ENCODE results near the gene CYP39A1.

The CYP39A1 gene

DNA sequence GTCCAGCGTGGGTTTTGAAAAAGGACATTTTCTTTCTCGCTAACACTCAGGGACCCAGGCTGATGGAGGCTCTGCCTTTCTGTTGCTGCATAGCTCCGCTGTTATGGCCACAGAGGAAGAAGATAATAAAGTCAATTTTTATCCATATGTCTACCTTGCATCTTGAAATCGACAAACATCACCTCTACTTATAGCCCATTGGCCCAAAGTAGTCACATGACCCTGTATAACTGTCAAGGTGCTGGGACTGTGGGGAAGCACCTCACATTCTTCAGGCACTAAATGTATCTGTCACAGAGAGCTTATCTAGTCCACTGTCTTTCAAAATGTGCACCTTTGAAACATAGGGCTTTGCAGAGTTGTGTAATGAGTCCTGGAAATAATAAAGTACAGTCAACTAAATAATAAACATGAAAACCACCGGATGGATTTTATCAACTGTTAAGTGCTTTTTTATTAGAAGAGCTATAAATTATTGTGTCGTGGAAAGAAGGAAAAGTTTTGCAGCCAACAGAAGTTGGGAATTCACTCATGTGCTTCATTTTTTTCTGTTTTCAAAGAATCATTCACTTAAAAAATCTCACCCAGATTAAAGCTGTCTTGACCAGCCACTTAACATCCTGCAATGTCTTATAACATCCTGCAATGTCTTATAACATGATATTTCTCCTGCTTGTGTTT is 113.7 kb downstream of the CYP39A1 start:
- DNase-seq (ENCODE audit: low read depth, low spot score): no peak
- H3K4me3 ChIP-seq (ENCODE audit: low read length): no peak overlapping the region

DNA sequence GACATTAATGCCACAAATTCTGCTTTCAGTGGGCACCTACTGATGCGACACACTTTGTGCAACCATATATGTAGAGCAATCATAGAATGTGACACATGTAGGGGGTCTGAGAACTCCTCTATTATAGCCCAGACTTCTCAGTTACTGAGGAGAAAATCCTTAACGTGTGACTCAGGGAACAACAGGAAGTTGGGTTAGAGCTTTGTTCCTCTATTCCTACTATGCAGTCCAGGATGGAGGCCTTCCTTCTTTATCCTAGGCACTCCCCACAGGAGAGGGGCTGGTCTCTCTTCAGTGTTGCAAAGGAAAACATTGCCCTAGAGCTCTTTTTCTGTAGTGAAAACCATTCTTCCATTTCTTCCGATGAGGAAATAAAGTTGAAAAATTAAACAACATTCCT is 121.7 kb downstream of the CYP39A1 start:
- H3K4me3 ChIP-seq (ENCODE audit: low read length): no peak overlapping the region
- no peak for DNase-seq (ENCODE audit: low read depth, low spot score)

DNA sequence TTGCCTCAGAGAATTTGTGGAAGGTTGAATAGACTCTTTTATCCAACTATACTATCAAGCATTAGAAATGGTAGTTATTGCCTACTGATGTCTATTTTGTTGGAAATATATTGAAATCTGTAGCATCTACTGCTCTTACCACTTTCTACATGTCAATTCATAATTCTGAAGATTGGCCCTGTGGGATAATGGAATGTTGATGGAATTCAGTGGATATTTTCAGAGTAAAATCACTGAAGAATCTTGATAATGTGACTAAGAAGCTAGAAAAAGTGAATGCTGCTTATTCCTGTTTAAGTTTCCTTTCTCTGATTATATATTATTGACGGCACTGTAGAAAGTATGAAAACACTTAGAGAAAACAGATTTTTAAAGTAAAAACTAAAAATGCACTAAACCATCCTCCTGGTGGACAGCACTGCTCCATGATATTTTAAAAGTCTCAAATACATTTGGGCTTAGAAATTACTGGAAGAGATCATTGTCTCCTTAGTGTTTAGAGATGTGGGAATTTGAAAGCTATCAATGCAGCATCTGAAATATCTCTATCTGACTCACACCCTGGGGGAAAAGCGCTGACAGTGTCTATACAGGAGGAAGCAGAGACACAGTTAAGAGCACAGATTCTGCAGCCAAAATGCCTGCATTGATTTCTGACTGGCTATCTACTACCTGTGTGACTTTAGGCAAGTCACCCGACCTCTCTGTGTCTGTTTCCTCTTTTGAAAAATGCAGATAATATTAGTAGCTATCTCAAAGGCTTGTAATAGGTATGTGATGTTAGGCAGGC is 123.5 kb downstream of the CYP39A1 start:
- no peak overlapping the region for H3K4me3 ChIP-seq (ENCODE audit: low read length)
- no peak for DNase-seq (ENCODE audit: low read depth, low spot score)

DNA sequence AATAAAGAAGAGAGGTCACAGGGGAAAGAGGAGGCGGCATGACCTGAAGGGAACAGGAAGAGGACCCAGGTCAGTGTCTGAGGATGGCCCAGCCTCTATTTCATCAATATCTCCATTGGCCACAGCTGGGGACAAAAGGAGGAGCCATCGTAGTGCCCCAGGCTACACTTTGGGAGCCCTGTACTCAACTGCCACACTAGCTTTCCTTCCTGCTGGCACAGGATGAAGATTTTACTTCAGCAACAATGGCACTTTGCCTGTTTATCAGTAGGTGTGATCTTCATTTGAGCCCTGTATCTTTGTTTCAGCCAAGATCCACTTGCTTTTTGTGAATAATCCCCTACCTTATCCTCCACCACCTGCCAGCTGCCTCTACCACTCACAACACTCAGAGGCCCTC is 126.0 kb downstream of the CYP39A1 start:
- no peak for DNase-seq (ENCODE audit: low read depth, low spot score)
- no peak overlapping the region for H3K4me3 ChIP-seq (ENCODE audit: low read length)

DNA sequence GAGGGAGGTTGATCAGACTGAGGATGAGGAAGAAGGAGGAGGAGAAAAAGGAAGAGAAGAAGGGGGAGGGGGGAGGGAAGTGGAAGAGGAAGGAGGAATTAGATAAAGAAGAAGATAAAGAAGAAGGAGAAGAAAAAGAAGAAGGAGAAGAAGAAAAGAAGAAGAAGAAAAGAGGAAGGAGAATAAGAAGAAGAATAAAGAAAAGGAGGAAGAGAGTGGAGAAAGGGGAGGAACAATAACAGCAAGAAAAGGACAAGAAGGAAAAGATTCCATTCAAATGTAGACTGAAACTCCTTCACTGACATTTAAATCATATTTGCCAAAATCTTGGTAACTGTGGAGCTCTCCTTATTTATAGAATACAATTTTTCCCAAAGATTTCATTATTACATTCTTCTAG is 127.0 kb downstream of the CYP39A1 start:
- no peak overlapping the region for H3K4me3 ChIP-seq (ENCODE audit: low read length)
- DNase-seq (ENCODE audit: low read depth, low spot score): no peak

DNA sequence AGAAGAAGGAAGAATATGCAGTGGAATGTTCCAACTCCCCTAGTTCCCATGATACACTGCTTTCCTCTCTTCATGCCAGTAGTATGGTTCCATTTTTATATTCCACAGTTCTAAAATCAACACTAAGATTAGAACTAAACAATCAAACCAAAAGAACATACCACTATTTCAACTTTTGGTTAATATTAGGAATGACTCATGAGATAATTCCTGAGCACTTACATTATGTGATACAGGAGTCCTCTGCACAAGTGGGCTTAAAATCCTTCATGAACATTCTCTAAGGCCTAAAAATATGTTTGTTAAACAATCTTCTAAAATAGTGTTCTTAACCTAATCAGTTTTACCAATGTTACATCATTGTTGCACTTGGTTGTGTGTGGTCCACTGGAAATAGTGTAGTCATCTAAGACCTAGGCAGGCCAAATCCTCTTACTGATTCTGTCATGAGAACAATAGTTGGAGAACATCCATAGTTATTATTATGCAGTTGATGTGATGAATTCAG is 131.1 kb downstream of the CYP39A1 start:
- DNase-seq (ENCODE audit: low read depth, low spot score): no peak
- no peak overlapping the region for H3K4me3 ChIP-seq (ENCODE audit: low read length)

DNA sequence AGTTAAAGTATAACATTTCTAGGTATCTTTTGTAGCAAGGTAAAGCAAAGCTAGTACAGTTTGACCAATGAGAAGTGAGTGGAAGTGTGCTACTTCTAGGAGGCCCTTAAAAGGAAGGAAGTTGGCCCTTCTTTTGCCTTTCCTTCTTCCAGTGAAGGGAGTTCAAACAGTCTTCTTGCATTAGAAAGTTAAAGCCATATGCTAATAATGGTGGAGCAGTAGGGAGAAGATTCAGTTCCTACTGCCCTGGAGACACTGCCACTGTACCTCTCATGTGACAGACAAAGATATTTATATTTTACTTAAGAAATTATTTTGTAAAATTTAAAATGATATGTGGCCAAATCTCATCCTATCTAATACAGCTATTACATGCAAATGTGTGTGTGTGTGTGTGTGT is 135.4 kb downstream of the CYP39A1 start:
- DNase-seq (ENCODE audit: low read depth, low spot score): no peak
- no peak overlapping the region for H3K4me3 ChIP-seq (ENCODE audit: low read length)

DNA sequence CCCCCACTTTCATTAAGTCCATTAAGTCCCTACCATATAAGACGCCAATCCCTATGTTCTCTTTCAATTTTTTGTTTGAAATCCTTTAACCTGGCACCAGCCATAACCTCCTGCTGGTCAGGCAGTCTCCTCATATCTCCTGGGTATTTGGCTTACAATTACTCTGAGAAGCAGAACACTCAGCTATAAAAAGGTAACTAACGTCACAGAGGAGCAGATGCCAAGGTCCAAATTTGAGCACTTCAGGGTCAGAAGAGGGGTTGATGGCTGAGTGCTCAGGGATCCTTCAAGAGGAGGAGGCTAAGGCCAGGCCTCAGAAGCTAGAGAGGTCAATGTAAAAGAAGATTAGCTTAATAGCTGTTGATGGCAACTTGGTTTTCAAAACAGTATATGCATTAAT is 139.1 kb downstream of the CYP39A1 start:
- no peak for DNase-seq (ENCODE audit: low read depth, low spot score)
- no peak overlapping the region for H3K4me3 ChIP-seq (ENCODE audit: low read length)

DNA sequence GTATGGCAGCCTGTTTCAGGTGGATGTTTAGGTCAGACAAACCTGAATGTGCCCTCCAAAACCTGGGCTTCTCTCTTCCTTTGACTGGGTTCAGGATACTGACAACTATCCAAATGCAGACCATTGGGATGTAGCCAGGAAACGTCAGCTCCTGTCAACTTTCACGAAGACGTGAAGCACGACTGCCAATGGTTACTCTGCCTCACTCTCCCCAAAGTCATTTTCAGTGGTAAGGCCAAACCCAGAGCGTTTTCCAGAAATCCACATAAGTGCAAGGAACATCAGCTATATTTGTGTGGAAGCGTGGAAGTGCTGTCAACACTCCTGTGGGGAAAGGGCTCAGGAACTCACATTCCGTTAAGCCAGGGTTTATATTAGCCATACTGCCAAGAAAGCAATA is 141.3 kb downstream of the CYP39A1 start:
- DNase-seq (ENCODE audit: low read depth, low spot score): no peak
- no peak overlapping the region for H3K4me3 ChIP-seq (ENCODE audit: low read length)

DNA sequence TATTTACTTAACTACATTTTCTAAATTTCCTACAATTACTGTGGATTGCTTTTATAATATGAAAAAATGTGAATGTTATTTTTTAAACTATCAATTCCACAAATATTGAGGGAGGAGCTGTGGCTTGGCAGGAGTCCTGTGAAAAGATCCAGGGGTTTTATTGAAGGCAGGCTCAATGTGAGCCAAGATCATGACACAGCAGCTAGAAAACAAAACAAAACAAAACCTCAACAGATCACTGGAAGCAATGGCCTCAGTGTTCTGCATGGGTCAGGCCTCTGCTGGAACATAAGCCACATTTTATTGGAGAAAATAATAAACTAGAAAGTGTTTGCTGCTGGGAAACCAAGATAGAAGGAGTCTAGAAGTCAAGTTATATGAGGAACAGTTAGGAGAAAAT is 142.0 kb downstream of the CYP39A1 start:
- DNase-seq (ENCODE audit: low read depth, low spot score): no peak
- no peak overlapping the region for H3K4me3 ChIP-seq (ENCODE audit: low read length)

DNA sequence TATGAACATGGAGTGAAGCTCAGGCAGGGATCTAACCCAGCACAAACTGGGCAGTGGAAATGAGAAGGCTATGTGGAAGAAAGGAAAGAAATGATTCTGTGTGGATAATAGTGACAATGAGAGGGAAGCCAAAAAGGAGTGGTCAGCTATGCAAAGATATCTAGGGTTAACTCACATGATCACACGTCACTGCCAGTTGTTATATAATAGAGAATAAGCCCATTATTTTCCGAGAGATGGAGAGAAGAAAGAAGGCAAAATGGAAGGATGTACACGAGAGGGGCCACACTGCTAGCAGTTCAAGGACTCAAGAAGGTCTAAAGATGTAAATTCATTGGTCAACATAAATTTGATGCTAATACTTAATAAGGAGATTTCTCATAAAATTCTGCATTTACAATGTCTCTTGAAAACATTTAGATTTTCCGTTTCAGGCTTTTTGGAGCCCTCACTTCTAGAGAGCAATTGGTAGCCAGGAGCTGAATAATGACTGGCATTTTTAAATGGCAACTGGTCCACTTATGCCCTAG is 142.6 kb downstream of the CYP39A1 start:
- H3K4me3 ChIP-seq (ENCODE audit: low read length): no peak overlapping the region
- no peak for DNase-seq (ENCODE audit: low read depth, low spot score)

DNA sequence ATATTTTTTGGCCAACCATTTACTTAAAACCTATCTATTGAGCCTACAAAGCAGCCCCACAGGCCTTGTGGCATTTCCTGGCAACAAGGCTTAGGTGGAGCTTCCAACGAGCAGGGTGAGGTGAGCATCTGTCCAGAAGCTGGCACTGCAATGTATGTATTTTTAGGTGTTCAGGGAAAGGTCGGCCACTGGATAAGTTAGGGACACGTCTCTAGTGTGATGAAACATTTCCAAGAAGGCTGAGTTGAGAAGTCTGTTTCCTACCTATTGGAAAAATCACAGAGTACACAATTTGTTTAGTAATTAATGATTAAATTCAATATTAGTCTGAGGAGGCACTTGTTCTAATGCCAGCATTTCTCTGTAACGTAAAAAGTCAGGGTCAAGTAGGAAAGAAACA is 143.6 kb downstream of the CYP39A1 start:
- DNase-seq (ENCODE audit: low read depth, low spot score): no peak
- H3K4me3 ChIP-seq (ENCODE audit: low read length): no peak overlapping the region

DNA sequence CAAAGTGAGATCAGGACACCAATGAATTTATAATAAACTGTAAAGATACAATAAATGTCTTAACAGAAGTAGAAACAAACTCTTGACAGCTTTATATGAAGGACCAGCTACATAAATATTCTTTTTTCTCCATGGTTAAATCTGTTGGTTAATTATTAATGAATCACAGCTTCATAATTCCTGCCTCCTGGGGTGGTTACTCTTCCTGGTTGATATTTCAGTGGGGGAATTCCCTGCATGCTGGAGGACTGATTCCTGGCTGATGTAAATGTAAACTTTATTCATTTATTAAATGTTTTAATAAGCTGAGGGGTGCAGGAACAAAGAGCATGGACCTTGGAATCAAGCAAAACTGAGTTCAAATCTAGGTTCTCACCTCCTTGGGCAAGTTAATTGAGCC is 145.2 kb downstream of the CYP39A1 start:
- no peak for DNase-seq (ENCODE audit: low read depth, low spot score)
- H3K4me3 ChIP-seq (ENCODE audit: low read length): no peak overlapping the region

DNA sequence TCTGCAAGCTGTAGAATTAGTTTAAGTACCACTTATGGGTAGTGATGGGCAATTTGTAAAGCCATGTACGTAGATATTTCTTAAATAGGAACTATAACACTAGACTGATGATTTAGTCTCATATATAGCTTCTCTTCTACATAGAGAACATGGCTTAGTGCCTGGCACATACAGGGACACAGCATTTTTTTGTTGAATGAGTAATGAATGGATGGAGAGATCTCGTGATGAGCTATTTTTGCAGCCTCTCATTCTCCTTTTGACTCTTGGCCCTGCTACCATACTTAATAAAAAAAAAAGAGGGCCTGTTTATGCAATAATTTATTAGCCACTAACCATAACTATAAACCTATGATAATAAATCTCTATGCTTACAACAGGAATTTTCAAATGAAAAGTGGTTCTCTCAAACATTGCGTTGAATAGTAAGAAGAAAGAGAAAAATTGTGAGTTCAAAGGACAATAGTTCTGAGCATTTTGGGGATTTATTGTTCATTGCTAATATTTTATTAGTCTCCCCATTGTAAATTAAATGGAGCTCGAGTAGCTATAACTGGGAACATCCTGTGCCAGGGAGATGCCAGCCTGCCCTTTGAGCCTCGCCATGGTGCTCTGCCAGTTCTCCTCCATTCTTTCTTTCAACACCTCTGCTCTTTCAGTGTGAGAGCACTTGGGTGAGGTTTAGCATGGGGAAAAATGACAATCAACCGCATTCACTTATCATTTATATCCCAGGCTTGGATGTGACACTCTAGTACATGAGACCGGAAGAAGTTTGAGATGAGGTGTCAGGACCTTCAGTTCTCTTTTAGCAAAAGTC is 146.7 kb downstream of the CYP39A1 start:
- no peak for DNase-seq (ENCODE audit: low read depth, low spot score)
- no peak overlapping the region for H3K4me3 ChIP-seq (ENCODE audit: low read length)

DNA sequence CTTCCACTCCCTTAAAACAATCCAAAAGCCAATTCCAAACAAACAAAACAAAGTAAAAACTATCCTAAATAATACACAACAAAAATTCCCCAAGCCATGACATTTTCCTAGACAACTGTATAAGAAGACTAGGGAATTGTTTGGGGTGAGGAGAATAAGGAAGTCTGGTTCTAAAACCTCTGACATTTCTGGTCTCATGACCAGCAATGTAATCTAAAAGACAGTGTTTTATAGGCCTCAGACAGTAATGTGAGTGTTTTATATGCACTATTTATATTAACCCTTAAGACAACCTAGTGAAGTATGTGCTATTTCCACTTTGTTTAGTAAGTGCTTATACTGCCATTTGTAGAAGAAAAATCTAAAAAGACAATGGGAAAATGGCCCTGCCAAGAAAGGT is 148.4 kb downstream of the CYP39A1 start:
- no peak for DNase-seq (ENCODE audit: low read depth, low spot score)
- no peak overlapping the region for H3K4me3 ChIP-seq (ENCODE audit: low read length)

DNA sequence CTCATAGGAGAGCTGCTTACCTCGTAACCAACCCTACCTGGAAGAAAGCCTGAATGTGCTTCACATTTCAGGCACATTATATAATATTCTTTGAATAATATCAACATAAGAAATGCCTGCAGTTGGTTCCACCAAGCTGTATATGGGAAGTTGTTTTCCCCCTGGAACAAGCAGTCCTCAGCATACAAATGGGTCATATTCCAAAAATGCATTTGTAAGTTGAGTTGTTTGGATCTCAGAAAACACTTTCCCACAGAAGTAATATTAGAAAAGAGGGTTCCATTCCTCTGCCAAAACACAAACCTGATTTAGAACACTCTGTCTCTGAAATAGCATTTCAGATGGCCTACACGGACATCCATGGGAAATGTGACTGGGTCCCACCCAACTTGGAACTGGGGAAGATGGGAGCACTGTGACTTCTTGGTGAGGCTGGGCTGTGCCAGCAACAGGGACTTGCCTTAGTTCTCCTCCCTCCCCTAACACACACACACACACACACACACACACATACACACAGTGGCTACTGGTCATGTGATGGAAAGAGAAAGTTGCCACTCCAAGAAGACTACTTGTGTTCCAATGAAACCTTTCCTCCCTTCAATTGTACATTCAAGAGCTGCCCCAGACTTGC is 150.0 kb downstream of the CYP39A1 start:
- H3K4me3 ChIP-seq (ENCODE audit: low read length): no peak overlapping the region
- DNase-seq (ENCODE audit: low read depth, low spot score): no peak

DNA sequence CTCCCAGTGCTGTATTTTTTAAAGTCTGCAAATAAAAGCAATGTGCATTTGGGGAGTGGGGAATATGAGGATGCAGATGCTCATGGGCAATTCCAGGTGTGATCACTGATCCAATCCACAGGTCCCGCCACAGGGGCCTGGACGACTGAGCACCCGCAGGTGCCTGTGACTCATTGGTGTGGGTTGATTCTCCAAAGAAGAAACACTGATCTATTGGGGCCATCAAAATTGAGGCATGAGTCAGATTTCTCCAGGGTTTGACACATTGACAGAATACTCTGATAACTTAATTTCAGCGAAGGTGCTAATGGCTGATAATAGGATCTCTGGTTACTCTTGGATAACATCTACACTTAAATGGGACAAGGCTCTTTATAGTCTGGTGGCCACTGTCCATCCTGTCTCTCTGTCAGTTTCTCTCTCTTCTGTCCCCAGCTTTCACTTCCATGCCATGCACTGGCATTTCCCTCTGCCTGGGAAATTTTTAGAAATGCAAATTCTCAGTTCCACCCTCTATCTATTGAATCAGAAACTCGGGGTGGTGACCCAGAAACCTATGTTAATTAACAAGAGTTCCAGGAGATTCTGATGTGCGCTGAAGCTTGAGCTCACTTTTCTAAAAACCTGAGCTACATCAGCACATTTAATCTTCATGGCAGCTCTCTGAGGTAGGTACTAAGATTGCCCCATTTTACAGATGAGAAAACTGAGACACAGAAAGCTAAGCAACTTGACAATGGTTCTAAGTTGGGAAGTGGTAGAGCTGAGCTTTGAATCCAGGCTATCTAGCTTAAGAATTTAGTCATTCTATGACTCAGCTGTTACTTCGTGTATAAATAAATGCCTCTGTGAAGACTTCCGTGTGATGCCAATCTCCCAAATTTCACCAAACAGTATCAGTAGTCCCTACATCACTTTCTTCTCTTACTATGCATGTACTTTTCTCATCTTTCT is 151.2 kb downstream of the CYP39A1 start:
- H3K4me3 ChIP-seq (ENCODE audit: low read length): no peak overlapping the region
- DNase-seq (ENCODE audit: low read depth, low spot score): no peak

DNA sequence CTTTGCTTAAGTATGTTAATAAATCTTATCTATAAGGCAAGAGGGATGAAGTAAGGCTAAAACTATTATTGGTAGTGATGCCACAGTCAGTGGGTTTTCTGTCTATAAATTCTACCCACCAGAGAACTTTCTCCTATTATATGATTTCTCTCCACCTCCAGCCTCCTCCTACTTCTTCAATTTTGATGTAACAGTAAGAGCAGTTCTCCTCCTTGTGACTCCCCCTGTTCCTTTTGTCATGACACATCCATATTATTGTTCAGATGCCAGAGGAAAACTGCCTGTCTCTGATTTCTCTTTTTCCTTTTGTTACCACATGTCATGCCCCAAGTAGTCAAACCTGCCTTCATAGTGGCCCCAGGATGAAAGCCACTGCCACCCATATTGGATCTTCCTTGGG is 152.2 kb downstream of the CYP39A1 start:
- no peak for DNase-seq (ENCODE audit: low read depth, low spot score)
- H3K4me3 ChIP-seq (ENCODE audit: low read length): no peak overlapping the region
